Activated B cell treated with CpG ODN at 0.5 μM for 24 hours (primary cell): Measurements from ENCODE around the gene WWOX. TPM values are rescaled to one million over a fixed set of nuclear protein-coding genes. Genes with fewer than 3 reads are reported as not detected.

Experiments
- ATAC-seq: fragments of 200-7000 bp; cut with Tn5 transposase; one replicate; pipeline ENCODE4 v1.10.0; 2021; ENCODE audit warnings: low read depth, mild to moderate bottlenecking, moderate library complexity
- CTCF ChIA-PET: fragments of 350-600 bp; sonication (Branson Sonifier 250); formaldehyde crosslinking; loops from one replicate; lab custom pipeline; 2021; ENCODE audit warnings: antibody characterized with exemption; lab: Charles Lee
- POLR2A ChIA-PET: fragments of 350-600 bp; sonication (Branson Sonifier 250); formaldehyde crosslinking; loops from one replicate; lab custom pipeline; 2021; ENCODE audit warnings: antibody characterized with exemption; lab: Charles Lee
- DNase-seq: peaks from one replicate; pipeline ENCODE4 v3.0.0; 2022
- H3K27ac Mint-ChIP-seq: one replicate; pipeline ENCODE4 v1.8.0; 2020; ENCODE audit warnings: mixed read lengths
- H3K27me3 Mint-ChIP-seq: one replicate; pipeline ENCODE4 v1.8.0; 2021; ENCODE audit warnings: mixed read lengths
- H3K36me3 Mint-ChIP-seq: one replicate; pipeline ENCODE4 v1.8.0; 2021; ENCODE audit warnings: low read depth, mixed read lengths
- H3K4me1 Mint-ChIP-seq: one replicate; pipeline ENCODE4 v1.8.0; 2021; ENCODE audit warnings: mixed read lengths
- H3K4me3 Mint-ChIP-seq: one replicate; pipeline ENCODE4 v1.8.0; 2020; ENCODE audit warnings: mild to moderate bottlenecking, mixed read lengths
- H3K9me3 Mint-ChIP-seq: one replicate; pipeline ENCODE4 v1.8.0; 2020; ENCODE audit warnings: mixed read lengths
- intact Hi-C: fragments of 100-400 bp; cut with micrococcal nuclease; formaldehyde crosslinking; loops from one replicate; pipeline ENCODE4 v1.15.1; 2024
- total RNA-seq: library from RNA; stranded (reverse); gene quantifications from 2 replicates; pipeline ENCODE4 v1.2.3, GENCODE V29; 2022
- TF ChIP-seq, protein P1 (sequence below): fragments of 200-600 bp; IDR thresholded peaks from one replicate; pipeline ENCODE4 v1.8.0; 2022; ENCODE audit warnings: antibody characterized with exemption, mild to moderate bottlenecking

WWOX gene
- total RNA-seq, 1 donor from 2014 or later, result 22.6 TPM

DNA sequence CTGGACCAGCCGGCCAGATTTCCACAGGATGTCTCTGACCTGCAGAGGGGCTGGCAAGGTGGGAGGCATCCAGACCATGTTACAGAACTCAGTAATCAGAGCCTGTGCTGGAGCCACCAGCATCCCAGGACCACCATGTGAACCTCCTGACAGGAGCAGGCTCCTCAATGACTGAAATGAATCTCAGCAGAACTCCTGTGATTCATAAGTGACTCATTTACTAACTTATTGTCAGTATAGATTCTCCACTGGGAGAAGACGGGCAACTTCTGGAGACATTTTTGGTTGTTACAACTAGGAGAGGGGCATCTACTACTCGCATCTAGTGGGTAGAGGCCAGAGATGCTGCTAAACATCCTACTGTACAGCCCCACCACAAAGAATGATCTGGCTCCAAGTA, 3.1 kb upstream of the WWOX start:
- Mint-ChIP-seq H3K27ac (no peak overlapping the region), H3K36me3 (peaks cover 3% of the 10 kb centered on the region), H3K4me1 (peaks cover 15% of the 10 kb centered on the region), H3K4me3 (no peak overlapping the region), H3K9me3 (peaks cover 2% of the 10 kb centered on the region), H3K27me3 (peaks cover 14% of the 10 kb centered on the region)
- ChIA-PET CTCF (no interaction called here), POLR2A (no interaction called here)
- intact Hi-C loops, result loop anchor here (5.0 to 10.0 kb wide), 2 partner anchors 648 to 884 kb away; no protein-coding TSS in a partner anchor
- DNase-seq, result no peak
- TF ChIP-seq, protein P1, sequence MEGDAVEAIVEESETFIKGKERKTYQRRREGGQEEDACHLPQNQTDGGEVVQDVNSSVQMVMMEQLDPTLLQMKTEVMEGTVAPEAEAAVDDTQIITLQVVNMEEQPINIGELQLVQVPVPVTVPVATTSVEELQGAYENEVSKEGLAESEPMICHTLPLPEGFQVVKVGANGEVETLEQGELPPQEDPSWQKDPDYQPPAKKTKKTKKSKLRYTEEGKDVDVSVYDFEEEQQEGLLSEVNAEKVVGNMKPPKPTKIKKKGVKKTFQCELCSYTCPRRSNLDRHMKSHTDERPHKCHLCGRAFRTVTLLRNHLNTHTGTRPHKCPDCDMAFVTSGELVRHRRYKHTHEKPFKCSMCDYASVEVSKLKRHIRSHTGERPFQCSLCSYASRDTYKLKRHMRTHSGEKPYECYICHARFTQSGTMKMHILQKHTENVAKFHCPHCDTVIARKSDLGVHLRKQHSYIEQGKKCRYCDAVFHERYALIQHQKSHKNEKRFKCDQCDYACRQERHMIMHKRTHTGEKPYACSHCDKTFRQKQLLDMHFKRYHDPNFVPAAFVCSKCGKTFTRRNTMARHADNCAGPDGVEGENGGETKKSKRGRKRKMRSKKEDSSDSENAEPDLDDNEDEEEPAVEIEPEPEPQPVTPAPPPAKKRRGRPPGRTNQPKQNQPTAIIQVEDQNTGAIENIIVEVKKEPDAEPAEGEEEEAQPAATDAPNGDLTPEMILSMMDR, result no peak
- no peak for ATAC-seq

DNA sequence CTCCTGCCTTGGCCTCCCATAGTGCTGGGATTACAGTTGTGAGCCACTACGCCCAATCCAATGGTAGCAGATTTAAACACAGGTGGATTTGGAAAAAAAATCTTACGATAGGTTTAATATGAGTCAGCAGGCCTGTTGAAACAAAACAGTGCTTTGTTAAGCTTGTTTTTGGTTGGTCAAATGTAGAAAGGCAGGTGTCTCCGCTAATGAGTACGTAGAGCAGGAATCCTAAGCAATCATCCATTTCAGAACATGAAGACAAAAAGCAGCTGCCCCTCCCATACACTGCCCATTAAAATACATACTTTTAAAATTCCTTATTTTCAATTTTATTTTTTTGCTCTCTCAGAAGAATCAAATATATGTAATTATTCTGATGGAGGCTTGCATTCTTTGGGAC, 1.9 kb upstream of the WWOX start:
- Mint-ChIP-seq H3K4me3 (no peak overlapping the region), H3K27me3 (peaks cover 14% of the 10 kb centered on the region), H3K4me1 (peaks cover 15% of the 10 kb centered on the region), H3K27ac (no peak overlapping the region), H3K36me3 (peaks cover 3% of the 10 kb centered on the region), H3K9me3 (peaks cover 2% of the 10 kb centered on the region)
- ChIA-PET CTCF (no interaction called here), POLR2A (no interaction called here)
- no peak for ATAC-seq
- intact Hi-C loops, result loop anchor here (5.0 to 10.0 kb wide), 2 partner anchors 647 to 885 kb away; no protein-coding TSS in a partner anchor
- TF ChIP-seq, protein P1, result no peak
- no peak for DNase-seq

DNA sequence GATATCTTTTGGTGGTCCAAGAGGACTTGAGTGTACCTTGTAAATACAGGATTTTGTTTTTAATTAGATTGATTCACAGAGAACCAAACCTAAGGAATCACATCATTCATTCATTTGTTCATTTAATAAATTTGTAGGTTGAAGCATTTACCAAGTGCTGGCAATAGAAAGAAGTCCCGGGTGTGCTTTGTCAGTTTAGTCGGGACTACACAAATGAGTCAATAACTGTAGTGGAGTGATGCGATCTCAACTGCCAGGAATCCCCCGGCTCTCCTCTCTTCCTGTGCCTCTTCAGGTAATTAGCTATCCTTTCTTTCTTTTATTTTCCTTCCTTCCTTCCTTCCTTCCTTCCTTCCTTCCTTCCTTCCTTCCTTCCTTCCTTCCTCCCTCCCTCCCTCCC, 1.4 kb upstream of the WWOX start:
- peaks cover 2% of the 10 kb centered on the region for H3K9me3 Mint-ChIP-seq
- intact Hi-C loops, result loop anchor here (5.0 to 10.0 kb wide), 2 partner anchors 647 to 886 kb away; no protein-coding TSS in a partner anchor
- CTCF ChIA-PET, result no interaction called here
- no peak overlapping the region for H3K4me3 Mint-ChIP-seq
- H3K27me3 Mint-ChIP-seq, result peaks cover 12% of the 10 kb centered on the region
- TF ChIP-seq, protein P1, result no peak
- POLR2A ChIA-PET, result interaction anchor here (0.6 kb wide), 1 partner anchor 874 kb away, joined by 3 read pairs; no protein-coding TSS in a partner anchor
- H3K27ac Mint-ChIP-seq, result no peak overlapping the region
- ATAC-seq, result no peak
- H3K4me1 Mint-ChIP-seq, result peaks cover 15% of the 10 kb centered on the region
- no peak for DNase-seq
- H3K36me3 Mint-ChIP-seq, result peaks cover 3% of the 10 kb centered on the region

DNA sequence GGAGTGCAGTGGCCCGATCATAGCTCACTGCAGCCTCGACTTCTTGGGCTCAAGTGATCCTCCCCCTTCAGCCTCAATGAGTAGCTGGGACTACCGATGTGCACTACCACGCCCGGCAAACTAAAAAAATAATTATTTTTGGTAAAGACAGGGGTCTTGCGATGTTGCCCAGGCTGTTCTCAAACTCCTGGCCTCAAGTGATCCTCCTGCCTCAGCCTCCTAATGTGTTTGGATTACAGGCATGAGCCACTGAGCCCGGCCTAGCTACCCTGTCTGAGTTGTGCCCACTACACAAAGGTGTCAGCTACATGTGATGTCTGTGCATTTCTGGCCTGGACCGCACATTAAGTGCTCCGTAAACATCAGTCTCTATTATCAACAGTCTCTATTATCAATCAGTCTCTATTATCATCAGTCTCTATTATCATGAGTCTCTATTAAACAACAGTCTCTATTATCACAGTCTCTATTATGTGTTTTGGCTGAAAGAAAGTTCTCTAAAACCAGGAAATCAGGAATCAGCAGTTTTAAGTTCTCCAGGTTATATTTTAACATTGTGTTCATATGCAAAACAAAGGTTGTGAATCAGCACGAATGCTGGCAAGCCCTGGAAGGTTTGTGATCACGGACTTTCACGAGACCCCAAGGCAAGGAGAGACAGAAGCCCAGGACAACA, 721 bp upstream of the WWOX start:
- ATAC-seq (no peak), DNase-seq (no peak)
- TF ChIP-seq, protein P1, result no peak
- Mint-ChIP-seq H3K9me3 (peaks cover 2% of the 10 kb centered on the region), H3K27me3 (peaks cover 6% of the 10 kb centered on the region), H3K27ac (peak overlapping the region; percentile 92), H3K4me1 (peaks cover 15% of the 10 kb centered on the region), H3K4me3 (peak overlapping the region; percentile 92), H3K36me3 (peaks cover 3% of the 10 kb centered on the region)
- ChIA-PET CTCF (interaction anchor here (1.0 to 1.6 kb wide), 2 partner anchors 8 to 424 kb away, joined by 3 to 5 read pairs; no protein-coding TSS in a partner anchor), POLR2A (interaction anchor here (0.5 to 1.5 kb wide), 3 partner anchors 333 to 873 kb away, joined by 3 to 6 read pairs (median 3); partner anchors contain the start of gene NUDT7)
- intact Hi-C loops, result loop anchor here (1.0 to 10.0 kb wide), 5 partner anchors 376 to 1672 kb away; partner anchors contain the start of genes MON1B and NUDT7

DNA sequence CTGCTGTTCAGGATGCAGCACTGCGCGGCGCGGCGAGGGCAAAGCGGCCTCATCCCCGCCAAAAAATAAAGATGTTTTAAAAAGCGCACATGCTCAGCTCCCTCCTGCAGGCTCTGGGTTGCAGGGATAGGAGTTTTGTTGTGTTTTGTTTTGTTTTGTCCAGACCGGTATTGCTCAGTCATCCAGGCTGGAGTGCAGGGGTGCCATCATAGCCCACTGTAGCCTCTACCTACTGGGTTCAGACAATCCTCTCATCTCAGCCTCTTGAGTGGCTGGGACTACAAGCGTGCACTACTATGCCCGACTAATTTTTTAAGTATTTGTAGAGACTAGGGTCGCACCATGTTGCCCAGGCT, 636 bp downstream of the WWOX start:
- Mint-ChIP-seq H3K4me1 (peaks cover 15% of the 10 kb centered on the region), H3K4me3 (peak overlapping the region; percentile 92), H3K27me3 (peaks cover 2% of the 10 kb centered on the region), H3K9me3 (no peaks in the 10 kb centered on the region), H3K27ac (peak overlapping the region; percentile 92), H3K36me3 (peaks cover 3% of the 10 kb centered on the region)
- peak; percentile 22 for ATAC-seq
- POLR2A ChIA-PET, result interaction anchor here (1.1 to 1.5 kb wide), 2 partner anchors 39 to 378 kb away, joined by 4 to 6 read pairs; partner anchors contain the start of gene NUDT7
- intact Hi-C loops, result loop anchor here (1.0 kb wide), 1 partner anchor 425 kb away; no protein-coding TSS in a partner anchor
- TF ChIP-seq, protein P1, result no peak
- CTCF ChIA-PET, result interaction anchor here (0.7 to 1.6 kb wide), 5 partner anchors 10 to 425 kb away, joined by 3 to 6 read pairs (median 3); no protein-coding TSS in a partner anchor
- no peak for DNase-seq
